Measurements from ENCODE around the gene SCN3A. TPM values are rescaled to one million over a fixed set of nuclear protein-coding genes. Genes with fewer than 3 reads are reported as not detected.
A peak's percentile ranks its signal among the peaks of the same experiment; 100 is the strongest.

SCN3A gene
- total RNA-seq (2012; rRNA removed) (0.90 and 1.4 TPM in 2 replicates), polyA plus RNA-seq (2012; rRNA removed) (0.19 and 0.26 TPM in 2 replicates), Bru-seq, nascent RNA (percentile 15 among the genes with signal in this experiment), BruChase-seq, experiment 1, labeled RNA remaining after a 6-hour chase (percentile 20 among the genes with signal in this experiment), BruChase-seq, experiment 2, labeled RNA remaining after a 2-hour chase (percentile 12 among the genes with signal in this experiment)
- 0.07 and 0.09 TPM in 2 replicates for polyA plus RNA-seq (2012; cell fraction: cytosol; rRNA removed)
- 0.07 and 0.95 TPM in 2 replicates for polyA plus RNA-seq (2012; cell fraction: nucleus; rRNA removed; ENCODE audit: low replicate concordance)
- long read RNA-seq, result 0 reads

DNA sequence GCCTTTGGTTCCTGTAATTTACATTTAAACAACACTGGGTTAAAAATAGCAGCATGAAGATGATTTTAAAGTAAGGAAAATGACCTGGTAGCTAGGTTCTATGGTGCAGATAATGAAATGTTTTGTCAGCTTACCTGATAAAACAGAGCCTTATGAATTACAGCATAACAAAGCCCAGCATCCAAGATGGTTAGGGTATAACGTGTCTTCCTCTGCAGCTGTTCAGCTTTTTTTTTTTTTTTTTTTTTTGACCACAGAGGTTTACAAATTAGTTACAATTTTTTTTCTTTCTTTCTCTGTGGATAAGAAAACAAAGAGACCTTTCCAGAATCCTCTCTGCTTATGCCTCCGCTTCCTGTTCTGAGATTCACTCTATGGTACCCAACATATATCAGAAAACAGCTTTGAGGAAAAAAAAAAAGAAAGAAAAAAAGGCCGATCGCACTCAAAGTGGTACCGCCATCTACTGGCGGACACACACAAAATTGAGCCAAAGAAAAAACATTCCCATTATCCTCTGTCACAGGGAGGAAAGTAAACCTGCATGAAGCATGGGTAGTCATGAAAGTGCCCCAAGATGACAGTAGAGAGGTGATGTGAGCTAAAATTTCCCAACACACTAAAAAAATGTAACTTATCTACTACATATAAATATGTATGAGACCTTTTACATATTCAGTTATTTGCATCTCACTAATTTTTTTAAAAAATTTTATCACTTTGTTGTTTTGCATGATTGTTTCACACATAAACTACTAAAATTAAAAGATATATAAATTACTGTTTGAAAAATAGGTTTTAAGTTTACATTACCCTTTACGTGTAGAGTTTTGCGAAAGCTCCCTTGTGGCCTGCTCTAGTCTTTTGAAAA, at the start of gene SCN3A:
SCN3A (minus strand) TSS at position 362 of the 871 bp plus-strand sequence. CDS start 27,656 bp downstream, outside the sequence.
- Histone ChIP-seq H3K4me3 (ENCODE audit: insufficient read depth, low read depth, low read length) (no peak within 1 kb of the TSS), H3K79me1 (ENCODE audit: low read depth in 1 of 2, low read length in 2 of 2) (no peaks in the 10 kb centered on the region)

More for the DNA sequence above, at the start of gene SCN3A:
- BruUV-seq (replicated peaks), result no TSS peak
- no CpG with 5 or more reads among the region's 8 CpGs for whole genome bisulfite sequencing, 2 experiments (ENCODE audit: extremely low coverage in 2 of 2, insufficient read length in 1 of 2)
- no peak within 1 kb of the TSS for H3K18ac ChIP-seq (ENCODE audit: low read depth, low read length)
- no peaks in the 10 kb centered on the region; the same call in 1 of the 2 replicates for H3K27me3 ChIP-seq (ENCODE audit: control insufficient read depth, insufficient read depth, low read length)
- H3K56ac ChIP-seq (ENCODE audit: extremely low read depth, insufficient read depth, low read length), result no peak within 1 kb of the TSS
- no peak within 1 kb of the TSS for H3K4me2 ChIP-seq (ENCODE audit: low read depth, low read length)
- no peaks in the 10 kb centered on the region for H3K36me3 ChIP-seq (ENCODE audit: control insufficient read depth, insufficient read depth, low read length)
- no peak within 1 kb of the TSS for H2BK15ac ChIP-seq (ENCODE audit: low read depth, low read length)
- no peaks in the 10 kb centered on the region for H3K4me1 ChIP-seq (ENCODE audit: control insufficient read depth, insufficient read depth, low read length)
- no peaks in the 10 kb centered on the region for H3K9me3 ChIP-seq (ENCODE audit: control insufficient read depth, insufficient read depth, low read length)
- no peak within 1 kb of the TSS for H3K27ac ChIP-seq (ENCODE audit: insufficient read depth, low read length)
- ATAC-seq (ENCODE audit: low read depth), result peak; percentile 37; the same call in 1 of the 2 replicates
- no peak within 1 kb of the TSS for H2AK9ac ChIP-seq (replicated peaks; ENCODE audit: low read depth, low read length, poor library complexity)
- H2AK5ac ChIP-seq (ENCODE audit: low read depth, low read length), result no peak within 1 kb of the TSS
- peak; percentile 45 for DNase-seq
- intact Hi-C loops (cut with micrococcal nuclease) (loop anchor here (1.0 to 2.0 kb wide), 4 partner anchors 63 to 467 kb away; no protein-coding TSS in a partner anchor), dilution Hi-C loops (cut with HindIII; ENCODE audit: low sequenced_read_pairs, unreplicated experiment) (no loop called here), in situ Hi-C loops (cut with MboI; ENCODE audit: low sequenced_read_pairs) (loop anchor here (5.0 kb wide), 1 partner anchor 182 kb away; no protein-coding TSS in a partner anchor)
- peak; percentile 75 for TF ChIP-seq RAD21 (IDR thresholded peaks at IDR 0.05; ENCODE audit: low read length)
- TF ChIP-seq, protein P1, sequence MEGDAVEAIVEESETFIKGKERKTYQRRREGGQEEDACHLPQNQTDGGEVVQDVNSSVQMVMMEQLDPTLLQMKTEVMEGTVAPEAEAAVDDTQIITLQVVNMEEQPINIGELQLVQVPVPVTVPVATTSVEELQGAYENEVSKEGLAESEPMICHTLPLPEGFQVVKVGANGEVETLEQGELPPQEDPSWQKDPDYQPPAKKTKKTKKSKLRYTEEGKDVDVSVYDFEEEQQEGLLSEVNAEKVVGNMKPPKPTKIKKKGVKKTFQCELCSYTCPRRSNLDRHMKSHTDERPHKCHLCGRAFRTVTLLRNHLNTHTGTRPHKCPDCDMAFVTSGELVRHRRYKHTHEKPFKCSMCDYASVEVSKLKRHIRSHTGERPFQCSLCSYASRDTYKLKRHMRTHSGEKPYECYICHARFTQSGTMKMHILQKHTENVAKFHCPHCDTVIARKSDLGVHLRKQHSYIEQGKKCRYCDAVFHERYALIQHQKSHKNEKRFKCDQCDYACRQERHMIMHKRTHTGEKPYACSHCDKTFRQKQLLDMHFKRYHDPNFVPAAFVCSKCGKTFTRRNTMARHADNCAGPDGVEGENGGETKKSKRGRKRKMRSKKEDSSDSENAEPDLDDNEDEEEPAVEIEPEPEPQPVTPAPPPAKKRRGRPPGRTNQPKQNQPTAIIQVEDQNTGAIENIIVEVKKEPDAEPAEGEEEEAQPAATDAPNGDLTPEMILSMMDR (conservative IDR thresholded peaks at IDR 0.05; ENCODE audit: low read depth, low read length), result peak; percentile 82
- no peak for TF ChIP-seq ELK1 (IDR thresholded peaks at IDR 0.05; ENCODE audit: borderline replicate concordance, low read depth, low read length)
- peak; percentile 80 for TF ChIP-seq SMC3 (IDR thresholded peaks at IDR 0.05; ENCODE audit: low read depth, low read length)
- H4K20me1 ChIP-seq (ENCODE audit: insufficient read depth, low read length), result no peaks in the 10 kb centered on the region
- no peak within 1 kb of the TSS for H2BK20ac ChIP-seq (ENCODE audit: low read depth, low read length)
- ChIA-PET CTCF (interaction anchor here (0.6 to 4.5 kb wide), 27 partner anchors 10 to 1541 kb away, joined by 3 to 99 read pairs (median 3); no protein-coding TSS in a partner anchor), POLR2A (ENCODE audit: unreplicated experiment) (interaction anchor here (0.5 to 1.2 kb wide), 5 partner anchors 143 to 212 kb away, joined by 3 to 6 read pairs (median 3); no protein-coding TSS in a partner anchor)
- no peak within 1 kb of the TSS for H3K23ac ChIP-seq (ENCODE audit: low read depth, low read length)
- H2BK120ac ChIP-seq (ENCODE audit: low read depth, low read length), result no peak within 1 kb of the TSS
- H3K14ac ChIP-seq (replicated peaks; ENCODE audit: low read depth, low read length), result no peak within 1 kb of the TSS
- H4K5ac ChIP-seq (ENCODE audit: low read depth, low read length), result no peak within 1 kb of the TSS
- no peak within 1 kb of the TSS for H3K9ac ChIP-seq (ENCODE audit: low read depth, low read length)
- no peak within 1 kb of the TSS for H2AFZ ChIP-seq (replicated peaks; ENCODE audit: low read length, poor library complexity)
- no peak within 1 kb of the TSS for H3K4ac ChIP-seq (ENCODE audit: low read depth, low read length)
- H4K8ac ChIP-seq (ENCODE audit: low read depth in 2 of 2, low read length in 2 of 2), result no peak within 1 kb of the TSS
- H3K9me1 ChIP-seq (ENCODE audit: insufficient read depth, low read length), result no peaks in the 10 kb centered on the region
- no peak within 1 kb of the TSS for H2BK5ac ChIP-seq (ENCODE audit: low read depth, low read length, poor library complexity, severe bottlenecking)
- H4K91ac ChIP-seq (ENCODE audit: insufficient read depth, low read depth, low read length), result no peak within 1 kb of the TSS

Data from IMR-90 (cell line).